ENCODE data around the gene VANGL1. TPM values are rescaled to one million over a fixed set of nuclear protein-coding genes. Genes with fewer than 3 reads are reported as not detected.

Gene VANGL1
- total and polyA plus RNA-seq, 2 of the 8 experiments (the other 6 are each of a cell fraction or from before 2014, with no cell fraction given): 9.4 to 13.4 TPM

GRCh38 chr1:115672224-115673009 is 30.6 kb downstream of the VANGL1 start:
- WGBS, 2 experiments (ENCODE audit: extremely low coverage in 1 of 2, insufficient coverage in 1 of 2, insufficient read length in 1 of 2, insufficient replicate concordance in 2 of 2, low coverage in 1 of 2, low lambda C conversion rate in 2 of 2, missing lambda C conversion rate in 1 of 2): 89% methylated on average over 13 of the region's 13 CpGs; no CpG with 5 or more reads in 1 of the 2 experiments
- no peak overlapping the region for H2BK15ac ChIP-seq (ENCODE audit: low read length)
- no peak overlapping the region for H2BK12ac ChIP-seq (ENCODE audit: low read depth, low read length)
- no peak overlapping the region for H4K8ac ChIP-seq (ENCODE audit: extremely low read depth, insufficient read depth, low read length)
- peaks cover 0 to 7% (median 2%) of the 10 kb centered on the region in 4 experiments; a peak in 4 of 8 replicates for H3K36me3 ChIP-seq (ENCODE audit: control insufficient read depth in 2 of 4, insufficient read depth in 4 of 4, low read length in 3 of 4)
- peaks cover 0 to 2% (median 0%) of the 10 kb centered on the region in 4 experiments; a peak in 1 of 7 replicates for H3K4me1 ChIP-seq (replicated peaks in 1 of 4; ENCODE audit: control insufficient read depth in 3 of 4, insufficient read depth in 4 of 4, low read length in 3 of 4)
- no peak overlapping the region for H3K18ac ChIP-seq (ENCODE audit: extremely low read depth, low read length)
- no peak overlapping the region for H2AK5ac ChIP-seq (ENCODE audit: low read depth, low read length)
- H3K4me2 ChIP-seq (ENCODE audit: insufficient read depth in 1 of 2, low read depth in 2 of 2, low read length in 2 of 2): no peak overlapping the region
- H2BK5ac ChIP-seq (ENCODE audit: low read depth, low read length): no peak overlapping the region
- no peak overlapping the region for H3K23ac ChIP-seq (ENCODE audit: insufficient read length)
- H2AFZ ChIP-seq (ENCODE audit: low read length): no peak overlapping the region
- no peaks in the 10 kb centered on the region; a peak in 1 of 4 replicates for H3K79me2 ChIP-seq (ENCODE audit: control insufficient read depth in 1 of 2, insufficient read depth in 2 of 2, low read length in 2 of 2)
- no peaks in the 10 kb centered on the region for H3K79me1 ChIP-seq (ENCODE audit: low read depth, low read length)
- no peak overlapping the region for H4K5ac ChIP-seq (ENCODE audit: insufficient read length, low read depth, low read length)
- no peaks in the 10 kb centered on the region for H3K23me2 ChIP-seq (ENCODE audit: low read depth, low read length)
- DNase-seq (ENCODE audit: low read depth in 1 of 2, low spot score in 2 of 2): no peak
- no peaks in the 10 kb centered on the region for H3K9me3 ChIP-seq (ENCODE audit: insufficient read depth in 2 of 2, low read depth in 1 of 2, low read length in 1 of 2)
- no peak for FAIRE-seq
- no peak overlapping the region for H3K4me3 ChIP-seq (ENCODE audit: extremely low read depth in 1 of 4, insufficient read depth in 2 of 4, low read depth in 3 of 4, low read length in 4 of 4)
- no peak overlapping the region for H4K91ac ChIP-seq (replicated peaks; ENCODE audit: insufficient read length, low read length)
- H2BK120ac ChIP-seq (replicated peaks; ENCODE audit: low read depth, low read length): no peak overlapping the region
- no peaks in the 10 kb centered on the region for H3K27me3 ChIP-seq (replicated peaks in 1 of 4; ENCODE audit: control insufficient read depth in 3 of 4, extremely low read depth in 1 of 4, insufficient read depth in 3 of 4, low read length in 3 of 4)
- no peak overlapping the region for H3K27ac ChIP-seq (ENCODE audit: low read depth, low read length)
- H4K20me1 ChIP-seq (replicated peaks in 1 of 2; ENCODE audit: control insufficient read depth in 1 of 2, insufficient read depth in 2 of 2, low read length in 2 of 2): peaks cover 0 to 2% of the 10 kb centered on the region in 2 experiments
- no peak overlapping the region for H3K9ac ChIP-seq (replicated peaks in 1 of 4; ENCODE audit: extremely low read depth in 1 of 4, low read depth in 3 of 4, low read length in 3 of 4)
- ChIA-PET POLR2A (ENCODE audit: partially characterized antibody) (interaction anchor here (0.8 kb wide), 1 partner anchor 9 kb away, joined by 3 read pairs; no protein-coding TSS in a partner anchor), CTCF (ENCODE audit: partially characterized antibody) (interaction anchor here (0.6 to 2.5 kb wide), 7 partner anchors 12 to 63 kb away, joined by 3 to 17 read pairs (median 4); no protein-coding TSS in a partner anchor)
- no peak for TF ChIP-seq CEBPB (IDR thresholded peaks at IDR 0.05; ENCODE audit: low read depth, low read length)
- TF ChIP-seq NRF1 (IDR thresholded peaks at IDR 0.05; ENCODE audit: low read depth, low read length): no peak
- TF ChIP-seq JUND (IDR thresholded peaks at IDR 0.05; ENCODE audit: low read length): no peak
- no peak for TF ChIP-seq CHD2 (IDR thresholded peaks at IDR 0.05; ENCODE audit: low read length)
- TF ChIP-seq ZNF274 (IDR thresholded peaks at IDR 0.05; ENCODE audit: borderline replicate concordance, extremely low read depth, low read length): no peak
- no peak for TF ChIP-seq POLR2A (IDR thresholded peaks at IDR 0.05; ENCODE audit: control extremely low read depth in 1 of 2, low read depth in 2 of 2, low read length in 2 of 2)
- no peak for TF ChIP-seq KDM5A (IDR thresholded peaks at IDR 0.05; ENCODE audit: low read length)
- H3K56ac ChIP-seq (replicated peaks; ENCODE audit: insufficient read length, low read depth, low read length): no peak overlapping the region
- H2BK20ac ChIP-seq (ENCODE audit: low read length): no peak overlapping the region
- no peak overlapping the region for H3K4ac ChIP-seq (replicated peaks; ENCODE audit: insufficient read length, low read depth, low read length)
- no peak overlapping the region for H3K14ac ChIP-seq (ENCODE audit: insufficient read length)

All from H1 (cell line).